ENCODE results near the gene AIFM3.

The AIFM3 gene

GRCh38 chr22:21026783-21027692 lies 60.0 kb downstream of the AIFM3 start:
- peak; percentile 12 for DNase-seq (ENCODE audit: low read depth)

GRCh38 chr22:21028277-21029251 lies 61.5 kb downstream of the AIFM3 start:
- no peak for DNase-seq (ENCODE audit: low read depth)

GRCh38 chr22:21029486-21030025 lies 62.5 kb downstream of the AIFM3 start:
- DNase-seq (ENCODE audit: low read depth) = no peak

- DNase-seq (ENCODE audit: low read depth) = no peak
These were observed 63.0 kb downstream of the AIFM3 start for GRCh38 chr22:21030032-21030431.
